ENCODE measurements around the gene GNMT.

GNMT gene

GRCh38 chr6:42923666-42924065 lies 36.9 kb upstream of the GNMT start:
- no peaks in the 10 kb centered on the region for H4K20me1 ChIP-seq (ENCODE audit: control insufficient read depth, insufficient read depth, low read depth, low read length)
- H3F3A ChIP-seq (ENCODE audit: control insufficient read depth, insufficient read depth) = peaks cover 7% of the 10 kb centered on the region
- H3K27ac ChIP-seq (ENCODE audit: low read depth, low read length) = no peak overlapping the region
- no peaks in the 10 kb centered on the region for H3K9me2 ChIP-seq (replicated peaks; ENCODE audit: control insufficient read depth, low read length)
- H3K4me2 ChIP-seq (ENCODE audit: low read length) = no peak overlapping the region
- H3K4me3 ChIP-seq (ENCODE audit: low read length) = no peak overlapping the region
- no peaks in the 10 kb centered on the region for H3K9me3 ChIP-seq (ENCODE audit: control insufficient read depth, insufficient read depth, low read length)
- H3K79me2 ChIP-seq (ENCODE audit: control insufficient read depth, low read length) = no peaks in the 10 kb centered on the region
- H3K27me3 ChIP-seq (ENCODE audit: control insufficient read depth, low read length) = no peaks in the 10 kb centered on the region
- TF ChIP-seq EZH2phosphoT487 (IDR thresholded peaks at IDR 0.05; ENCODE audit: borderline replicate concordance, low read length) (no peak), CTCF (IDR thresholded peaks at IDR 0.05; ENCODE audit: low read depth, low read length, poor library complexity, severe bottlenecking) (no peak)
- H3K4me1 ChIP-seq (ENCODE audit: control insufficient read depth, low read length) = peaks cover 26% of the 10 kb centered on the region
- no peaks in the 10 kb centered on the region for H3K36me3 ChIP-seq (ENCODE audit: control insufficient read depth, low read length)

- no peak overlapping the region for H3K27ac ChIP-seq (ENCODE audit: low read depth, low read length)
- no peaks in the 10 kb centered on the region for H4K20me1 ChIP-seq (ENCODE audit: control insufficient read depth, insufficient read depth, low read depth, low read length)
- H3K36me3 ChIP-seq (ENCODE audit: control insufficient read depth, low read length) = peaks cover 3% of the 10 kb centered on the region
- no peak overlapping the region for H3K4me2 ChIP-seq (ENCODE audit: low read length)
- peaks cover 3% of the 10 kb centered on the region for H3K79me2 ChIP-seq (ENCODE audit: control insufficient read depth, low read length)
- peaks cover 26% of the 10 kb centered on the region for H3K4me1 ChIP-seq (ENCODE audit: control insufficient read depth, low read length)
- H3F3A ChIP-seq (ENCODE audit: control insufficient read depth, insufficient read depth) = peaks cover 18% of the 10 kb centered on the region
- H3K27me3 ChIP-seq (ENCODE audit: control insufficient read depth, low read length) = no peaks in the 10 kb centered on the region
- H3K9me2 ChIP-seq (replicated peaks; ENCODE audit: control insufficient read depth, low read length) = no peaks in the 10 kb centered on the region
- no peaks in the 10 kb centered on the region for H3K9me3 ChIP-seq (ENCODE audit: control insufficient read depth, insufficient read depth, low read length)
- no peak for TF ChIP-seq EZH2phosphoT487 (IDR thresholded peaks at IDR 0.05; ENCODE audit: borderline replicate concordance, low read length)
- TF ChIP-seq CTCF (IDR thresholded peaks at IDR 0.05; ENCODE audit: low read depth, low read length, poor library complexity, severe bottlenecking) = no peak
- H3K4me3 ChIP-seq (ENCODE audit: low read length) = no peak overlapping the region
Measured at GRCh38 chr6:42925248-42925857, 35.2 kb upstream of the GNMT start.

- Histone ChIP-seq H3K79me2 (ENCODE audit: control insufficient read depth, low read length) (peaks cover 42% of the 10 kb centered on the region), H3K9me2 (replicated peaks; ENCODE audit: control insufficient read depth, low read length) (no peaks in the 10 kb centered on the region), H3K9me3 (ENCODE audit: control insufficient read depth, insufficient read depth, low read length) (no peaks in the 10 kb centered on the region), H3F3A (ENCODE audit: control insufficient read depth, insufficient read depth) (peaks cover 22% of the 10 kb centered on the region), H4K20me1 (ENCODE audit: control insufficient read depth, insufficient read depth, low read depth, low read length) (peaks cover 12% of the 10 kb centered on the region; the same call in 1 of the 2 replicates), H3K4me2 (ENCODE audit: low read length) (peak within 1 kb of the TSS; percentile 73), H3K27ac (ENCODE audit: low read depth, low read length) (peak within 1 kb of the TSS; percentile 96), H3K4me3 (ENCODE audit: low read length) (peak within 1 kb of the TSS; percentile 80), H3K4me1 (ENCODE audit: control insufficient read depth, low read length) (peaks cover 42% of the 10 kb centered on the region), H3K36me3 (ENCODE audit: control insufficient read depth, low read length) (peaks cover 39% of the 10 kb centered on the region), H3K27me3 (ENCODE audit: control insufficient read depth, low read length) (no peaks in the 10 kb centered on the region)
- TF ChIP-seq EZH2phosphoT487 (IDR thresholded peaks at IDR 0.05; ENCODE audit: borderline replicate concordance, low read length) = no peak
Measured at GRCh38 chr6:42928986-42929820, 31.4 kb upstream of the GNMT start, which contains the start of gene CNPY3. TSS of gene CNPY3 (plus strand) at chr6:42929480. CDS start at chr6:42929571, 91 bp downstream.
